HG02571 (cell line): ENCODE data around the gene XCL2.
"Not testable (repeated sequence)": the region's sequence is repeated elsewhere in the genome, so short reads cannot be mapped to it uniquely, and the experiment has no call there.

Source experiments
- ATAC-seq: cut with Tn5 transposase; IDR thresholded peaks from one replicate; pipeline ENCODE4 v1.9.1; 2021; ENCODE audit warnings: mild to moderate bottlenecking, moderate library complexity; ENCODE audit not compliant: unreplicated experiment

XCL2 gene

GRCh38 chr1:168560370-168560769, 16.6 kb upstream of the XCL2 start:
- ATAC-seq: no peak

GRCh38 chr1:168556647-168557046, 12.8 kb upstream of the XCL2 start:
- ATAC-seq: no peak

- ATAC-seq: no peak
Observed at GRCh38 chr1:168555508-168556046, 11.8 kb upstream of the XCL2 start.

DNA sequence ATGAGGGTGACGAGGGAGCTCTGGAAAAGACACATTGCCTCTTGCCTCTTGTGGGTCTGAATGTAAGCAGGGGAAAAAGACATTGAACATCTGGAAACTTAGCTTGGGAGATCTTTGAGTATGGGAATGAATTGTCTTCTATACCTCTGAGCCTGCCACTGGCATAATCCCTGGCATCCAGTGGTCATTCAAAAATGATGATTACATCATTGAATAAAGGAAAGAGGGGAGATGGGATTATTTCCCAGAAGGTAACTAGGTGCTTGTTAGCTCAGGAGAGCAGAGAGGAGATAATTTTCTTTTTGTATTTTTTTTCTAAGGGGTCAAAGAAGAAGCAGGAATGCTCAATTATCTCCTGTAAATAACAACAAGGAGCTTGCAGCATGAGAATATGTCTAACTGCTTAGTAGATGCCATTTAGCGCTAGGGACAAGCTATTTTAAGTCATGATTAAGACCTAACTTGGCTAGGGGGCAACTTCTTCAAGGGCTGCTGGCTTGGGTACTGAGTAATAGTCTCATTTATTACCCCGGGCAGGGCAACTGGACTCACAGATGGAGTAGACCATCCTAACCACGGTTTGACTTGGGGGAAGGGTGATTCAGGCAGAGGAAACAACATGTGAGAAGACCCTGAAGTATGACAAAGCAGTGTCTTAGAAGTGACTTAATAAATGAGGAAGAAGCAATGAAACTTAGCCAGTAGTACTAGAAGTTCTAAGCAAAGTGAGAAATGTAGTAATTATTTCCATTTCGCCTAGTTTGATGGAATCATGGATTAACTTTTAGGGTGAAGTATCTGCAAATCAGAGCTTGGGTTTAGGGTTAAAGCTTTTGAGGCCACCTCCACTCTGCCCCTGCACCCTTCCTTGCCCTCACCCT, 11.0 kb upstream of the XCL2 start:
- ATAC-seq: no peak

GRCh38 chr1:168553680-168554553, 10.1 kb upstream of the XCL2 start:
- no peak for ATAC-seq

- ATAC-seq: no peak
Observed at GRCh38 chr1:168552961-168553360, 9.2 kb upstream of the XCL2 start.

DNA sequence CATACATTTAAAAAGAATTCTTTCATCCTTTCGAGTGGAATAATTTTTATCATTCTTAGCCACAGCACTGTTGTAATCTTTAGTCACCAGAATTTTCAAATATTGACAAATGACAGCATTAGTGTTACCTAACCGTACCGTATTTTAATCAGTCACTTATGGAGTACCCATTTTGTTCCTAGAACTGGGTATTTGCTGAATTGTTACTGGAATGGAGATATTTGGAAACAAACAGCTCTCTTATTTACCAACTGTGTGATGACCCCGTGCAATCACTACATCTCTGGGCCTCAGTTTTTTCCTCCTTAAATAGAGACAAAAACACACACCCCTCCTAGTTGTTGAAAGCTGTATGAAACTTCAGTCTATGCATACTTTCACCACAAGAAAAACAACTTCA, 7.9 kb upstream of the XCL2 start:
- no peak for ATAC-seq

DNA sequence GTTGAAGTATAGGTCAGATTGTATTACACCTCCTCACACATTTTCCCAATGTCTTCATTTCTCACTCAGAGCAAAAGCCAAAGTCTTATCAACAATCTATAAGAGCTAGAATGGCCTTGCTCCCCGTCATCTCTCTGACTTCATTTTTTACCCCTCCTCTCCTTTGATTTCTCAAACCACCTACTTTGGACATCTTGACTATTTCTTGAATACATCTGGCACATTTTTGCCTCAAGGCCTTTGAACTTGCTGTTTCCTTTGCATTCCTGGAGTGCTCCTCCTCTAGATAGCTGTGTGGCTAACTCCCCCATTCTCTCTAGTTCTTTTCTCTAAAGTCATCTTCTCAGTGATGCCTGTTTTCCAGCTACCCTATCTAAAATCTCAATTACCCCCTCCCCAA, 7.2 kb upstream of the XCL2 start:
- ATAC-seq: no peak

DNA sequence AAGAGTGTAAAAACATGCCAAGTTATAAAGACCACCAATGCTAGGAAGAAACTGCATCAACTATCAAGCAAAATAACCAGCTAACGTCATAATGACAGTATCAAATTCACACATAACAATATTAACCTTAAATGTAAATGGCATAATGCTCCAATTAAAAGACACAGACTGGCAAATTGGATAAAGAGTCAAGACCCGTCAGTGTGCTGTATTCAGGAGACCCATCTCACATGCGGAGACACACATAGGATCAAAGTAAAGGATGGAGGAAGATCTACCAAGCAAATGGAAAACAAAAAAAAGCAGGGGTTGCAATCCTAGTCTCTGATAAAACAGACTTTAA, 2.7 kb upstream of the XCL2 start:
- ATAC-seq: not testable (repeated sequence)

DNA sequence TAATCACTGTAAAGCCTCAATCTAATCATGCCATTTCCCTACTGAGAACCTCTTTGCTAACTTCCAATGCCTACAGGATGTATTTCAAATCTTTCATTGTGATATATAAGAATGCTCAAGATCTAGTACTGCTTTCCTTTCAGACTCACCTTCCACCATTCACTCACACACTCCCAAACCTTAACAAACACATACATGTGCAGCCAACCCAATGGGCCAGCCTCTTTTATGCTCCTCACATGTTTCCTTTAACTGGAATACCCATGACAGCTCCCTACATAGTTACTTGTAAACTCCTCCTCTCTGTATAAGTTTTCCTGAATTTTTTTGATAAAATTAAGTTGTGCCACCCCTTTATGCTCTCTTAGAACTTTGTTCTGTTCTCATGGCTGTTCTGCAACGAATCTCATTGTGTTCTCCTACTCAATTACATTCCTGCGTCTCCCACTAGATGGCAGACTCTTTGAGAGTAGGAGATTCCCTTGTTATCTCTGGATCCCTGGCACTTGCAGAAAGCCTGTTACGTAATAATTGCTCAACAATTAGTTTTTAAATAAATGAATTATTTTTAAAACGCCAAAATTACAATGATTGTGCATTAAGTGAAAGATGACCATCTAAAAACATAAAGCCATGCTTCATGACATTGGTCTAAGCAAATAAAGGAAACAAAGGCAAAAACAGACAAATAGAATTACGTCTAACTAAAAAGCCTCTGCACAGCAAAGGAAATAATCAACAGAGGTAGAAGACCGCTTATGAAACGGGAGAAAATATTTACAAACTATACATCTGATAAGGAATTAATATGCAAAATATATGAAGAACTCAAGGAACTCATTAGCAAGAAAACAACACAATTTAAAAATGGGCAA, 2.1 kb upstream of the XCL2 start:
- ATAC-seq: not testable (repeated sequence)

- not testable (repeated sequence) for ATAC-seq
Observed at GRCh38 chr1:168542978-168543377, 819 bp downstream of the XCL2 start.

DNA sequence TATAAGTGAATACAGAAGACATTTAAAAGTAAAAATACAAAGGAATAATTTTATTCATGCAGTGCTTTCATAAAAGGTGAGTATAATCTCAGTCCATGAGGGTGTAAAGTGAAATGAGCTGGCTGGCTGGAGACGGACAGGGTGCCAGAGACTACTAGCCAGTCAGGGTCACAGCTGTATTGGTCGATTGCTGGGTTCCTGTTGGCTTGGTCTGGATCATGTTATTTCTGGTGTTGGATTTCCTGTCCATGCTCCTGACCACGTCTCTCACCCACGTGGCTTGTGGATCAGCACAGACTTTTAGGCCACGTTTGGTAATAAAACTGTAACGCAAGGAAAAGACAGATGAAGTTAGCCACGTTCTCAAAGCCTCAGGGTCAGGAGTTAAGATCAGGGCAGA, 3.0 kb downstream of the XCL2 start:
- ATAC-seq: not testable (repeated sequence)

DNA sequence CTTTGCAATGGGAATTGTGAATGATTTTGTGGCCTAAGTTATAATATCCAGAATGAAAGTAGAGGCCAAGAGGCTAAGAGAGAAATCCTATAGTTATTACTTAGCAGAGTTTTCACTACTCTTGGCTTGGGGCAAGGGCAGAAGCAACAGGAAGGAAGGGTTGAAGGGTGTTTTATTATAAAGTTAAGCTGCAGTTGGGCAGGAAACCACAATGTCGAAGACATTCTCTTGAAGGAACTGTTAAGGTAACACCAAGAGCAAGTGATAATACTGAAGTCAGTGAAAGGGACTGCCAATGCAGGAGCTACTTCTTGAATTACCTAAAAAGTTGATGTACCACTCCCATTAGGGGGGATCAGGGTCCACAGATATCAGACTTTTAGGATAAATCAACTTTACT, 8.3 kb downstream of the XCL2 start:
- no peak for ATAC-seq

GRCh38 chr1:168531615-168532345, 12.0 kb downstream of the XCL2 start:
- ATAC-seq: no peak

GRCh38 chr1:168529518-168529917, 14.3 kb downstream of the XCL2 start:
- no peak for ATAC-seq

- no peak for ATAC-seq
Observed at GRCh38 chr1:168521401-168522000, 22.3 kb downstream of the XCL2 start.

DNA sequence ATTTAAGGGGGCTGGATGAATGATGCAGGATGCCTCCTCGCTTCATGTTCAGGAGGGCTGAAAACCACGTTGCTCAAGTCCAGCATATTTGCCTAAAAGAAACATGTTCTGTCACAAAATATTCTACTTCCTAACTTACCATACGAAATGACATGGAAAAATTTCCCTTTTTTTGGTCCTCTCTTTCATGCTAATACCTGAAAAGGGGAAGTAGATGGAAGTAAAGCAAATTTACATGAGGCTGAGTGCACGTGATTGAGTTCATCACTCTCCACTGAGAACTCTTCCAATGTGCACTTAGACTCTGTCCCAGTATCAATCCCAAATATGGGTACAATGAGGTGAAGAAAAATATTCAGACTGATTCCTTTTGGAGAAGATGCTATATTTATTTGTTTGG, 23.0 kb downstream of the XCL2 start:
- no peak for ATAC-seq

GRCh38 chr1:168520052-168520751, 23.6 kb downstream of the XCL2 start:
- no peak for ATAC-seq

GRCh38 chr1:168518813-168519212, 25.0 kb downstream of the XCL2 start:
- ATAC-seq: no peak
